ENCODE measurements around the gene SEMA3D.

GRCh38 chr7:85062651-85063050, 124.2 kb downstream of the SEMA3D start:
- TF ChIP-seq EZH2 (IDR thresholded peaks at IDR 0.05; ENCODE audit: insufficient read depth, low read length) (no peak), CTCF (IDR thresholded peaks at IDR 0.05; ENCODE audit: insufficient read depth, low read depth, low read length) (no peak)
